PC-3 (cell line): ENCODE data around the gene HHAT. TPM values are rescaled to one million over a fixed set of nuclear protein-coding genes. Genes with fewer than 3 reads are reported as not detected.
"Not testable (repeated sequence)": the region's sequence is repeated elsewhere in the genome, so short reads cannot be mapped to it uniquely, and the experiment has no call there.

Source experiments
- ATAC-seq: fragments of 200-7000 bp; cut with Tn5 transposase; 2 replicates; pipeline ENCODE4 v1.9.1; 2020; ENCODE audit warnings: mild to moderate bottlenecking, moderate library complexity
- BruUV-seq: library from RNA; stranded (reverse); fragments of 400-500 nt; replicated peaks from 2 replicates; lab custom pipeline; 2021; lab: Mats Ljungman, UMichigan
- CTCF ChIA-PET: fragments of 300-600 bp; sonication (Branson Sonifier 250); formaldehyde crosslinking; loops from one replicate; lab custom pipeline; 2022; ENCODE audit warnings: antibody characterized with exemption; lab: Charles Lee
- POLR2A ChIA-PET: fragments of 300-600 bp; sonication (Branson Sonifier 250); formaldehyde crosslinking; loops from one replicate; lab custom pipeline; 2022; ENCODE audit warnings: antibody characterized with exemption; ENCODE audit not compliant: unreplicated experiment; lab: Charles Lee
- DNase-seq: peaks from one replicate; pipeline ENCODE4 v3.0.0-alpha.2; 2015
- H2AFZ ChIP-seq: fragments of 300-600 bp; sonication (generic); 2 replicates; pipeline ENCODE4 v1.6.0; 2016; ENCODE audit warnings: antibody characterized with exemption, low read length
- H3F3A ChIP-seq: fragments of 300-600 bp; sonication (generic); one replicate; pipeline ENCODE4 v1.6.0; 2017; ENCODE audit warnings: antibody characterized with exemption, low read length, control low read depth, mild to moderate bottlenecking; ENCODE audit not compliant: unreplicated experiment
- H3K27ac ChIP-seq: fragments of 300-600 bp; sonication (generic); 2 replicates; pipeline ENCODE4 v1.5.1; 2016; ENCODE audit warnings: mild to moderate bottlenecking, low read length
- H3K27me3 ChIP-seq: fragments of 300-600 bp; sonication (generic); 2 replicates; pipeline ENCODE4 v1.6.1; 2016; ENCODE audit warnings: low read length, mixed read lengths
- H3K36me3 ChIP-seq: fragments of 300-600 bp; sonication (generic); 2 replicates; pipeline ENCODE4 v1.6.1; 2016; ENCODE audit warnings: low read depth, mixed run types, low read length, mixed read lengths
- H3K4me1 ChIP-seq: fragments of 300-600 bp; sonication (generic); 2 replicates; pipeline ENCODE4 v1.5.1; 2016; ENCODE audit warnings: low read length; ENCODE audit not compliant: insufficient read depth
- H3K4me2 ChIP-seq: fragments of 300-600 bp; sonication (generic); 2 replicates; pipeline ENCODE4 v1.6.0; 2016; ENCODE audit warnings: low read length
- H3K4me3 ChIP-seq: fragments of 300-600 bp; sonication (generic); 2 replicates; pipeline ENCODE4 v1.5.1; 2016; ENCODE audit warnings: mild to moderate bottlenecking, low read length, mixed read lengths
- H3K79me2 ChIP-seq: fragments of 300-600 bp; sonication (generic); 2 replicates; pipeline ENCODE4 v1.6.1; 2017; ENCODE audit warnings: low read length, mixed read lengths
- H3K9ac ChIP-seq: fragments of 300-600 bp; sonication (generic); 2 replicates; pipeline ENCODE4 v1.6.0; 2016; ENCODE audit warnings: mild to moderate bottlenecking, low read length
- H3K9me2 ChIP-seq: fragments of 300-600 bp; sonication (generic); replicated peaks from 2 replicates; pipeline ENCODE4 v1.6.1; 2016; ENCODE audit warnings: mixed run types, low read length, mixed read lengths
- H3K9me3 ChIP-seq: fragments of 300-600 bp; sonication (generic); 2 replicates; pipeline ENCODE4 v1.6.1; 2016; ENCODE audit warnings: low read length, mixed read lengths
- H4K20me1 ChIP-seq: fragments of 300-600 bp; sonication (generic); 2 replicates; pipeline ENCODE4 v1.6.1; 2016; ENCODE audit warnings: low read length, mixed read lengths
- EZH2 ChIP-seq: fragments of 300-600 bp; sonication (generic); IDR thresholded peaks from one replicate; pipeline ENCODE4 v1.6.1; 2017; ENCODE audit warnings: antibody characterized with exemption, mild to moderate bottlenecking, low read length; ENCODE audit not compliant: unreplicated experiment
- EZH2phosphoT487 ChIP-seq: fragments of 300-600 bp; sonication (generic); IDR thresholded peaks from 2 replicates; pipeline ENCODE4 v1.6.1; 2018; ENCODE audit warnings: mild to moderate bottlenecking, antibody characterized with exemption, low read length, borderline replicate concordance
- intact Hi-C: fragments of 100-400 bp; cut with micrococcal nuclease; formaldehyde crosslinking; loops from 2 replicates; pipeline ENCODE4 v1.9.0; 2023
- total RNA-seq: library from RNA; depleted of rRNA; stranded (reverse); fragments of >200 nt; gene quantifications from 2 replicates; pipeline ENCODE4 v1.2.3, GENCODE V29; 2014
- TF ChIP-seq, protein P1 (sequence below): fragments of 300-600 bp; sonication (generic); conservative IDR thresholded peaks from 2 replicates; pipeline ENCODE4 v1.5.1; 2017; ENCODE audit warnings: antibody characterized with exemption, low read depth, mild to moderate bottlenecking, low read length

Gene HHAT
- total RNA-seq, 1 experiment from 2014 or later = 3.4 TPM

DNA sequence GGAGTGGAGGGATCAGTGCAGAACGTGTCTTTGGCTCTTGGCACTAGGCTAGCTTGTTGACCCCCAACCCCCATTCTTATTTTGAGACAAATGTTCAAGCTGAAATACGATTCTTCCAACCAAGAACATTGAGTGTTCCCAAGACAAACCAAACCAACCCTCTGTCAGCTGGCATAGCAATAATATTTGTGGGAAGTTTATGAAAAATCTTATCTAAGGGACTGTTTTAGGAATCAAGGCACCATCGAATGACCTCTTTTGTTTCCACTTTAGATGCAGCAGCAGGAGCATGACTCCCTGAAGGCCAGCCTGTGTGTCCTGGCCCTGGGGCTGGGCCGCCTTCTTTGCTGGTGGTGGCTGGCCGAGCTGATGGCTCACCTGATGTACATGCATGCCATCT is 89.2 kb downstream of the HHAT start:
- Histone ChIP-seq H4K20me1 (no peaks in the 10 kb centered on the region), H3K27ac (no peak overlapping the region), H3K4me2 (no peak overlapping the region), H3K4me3 (no peak overlapping the region), H2AFZ (no peak overlapping the region), H3K36me3 (no peaks in the 10 kb centered on the region), H3K9me3 (no peaks in the 10 kb centered on the region), H3K9me2 (no peaks in the 10 kb centered on the region), H3K79me2 (no peaks in the 10 kb centered on the region), H3F3A (no peaks in the 10 kb centered on the region), H3K9ac (no peak overlapping the region), H3K4me1 (no peaks in the 10 kb centered on the region), H3K27me3 (no peaks in the 10 kb centered on the region)
- DNase-seq (no peak), ATAC-seq (no peak)
- ChIA-PET CTCF (no interaction called here), POLR2A (no interaction called here)
- TF ChIP-seq, protein P1, sequence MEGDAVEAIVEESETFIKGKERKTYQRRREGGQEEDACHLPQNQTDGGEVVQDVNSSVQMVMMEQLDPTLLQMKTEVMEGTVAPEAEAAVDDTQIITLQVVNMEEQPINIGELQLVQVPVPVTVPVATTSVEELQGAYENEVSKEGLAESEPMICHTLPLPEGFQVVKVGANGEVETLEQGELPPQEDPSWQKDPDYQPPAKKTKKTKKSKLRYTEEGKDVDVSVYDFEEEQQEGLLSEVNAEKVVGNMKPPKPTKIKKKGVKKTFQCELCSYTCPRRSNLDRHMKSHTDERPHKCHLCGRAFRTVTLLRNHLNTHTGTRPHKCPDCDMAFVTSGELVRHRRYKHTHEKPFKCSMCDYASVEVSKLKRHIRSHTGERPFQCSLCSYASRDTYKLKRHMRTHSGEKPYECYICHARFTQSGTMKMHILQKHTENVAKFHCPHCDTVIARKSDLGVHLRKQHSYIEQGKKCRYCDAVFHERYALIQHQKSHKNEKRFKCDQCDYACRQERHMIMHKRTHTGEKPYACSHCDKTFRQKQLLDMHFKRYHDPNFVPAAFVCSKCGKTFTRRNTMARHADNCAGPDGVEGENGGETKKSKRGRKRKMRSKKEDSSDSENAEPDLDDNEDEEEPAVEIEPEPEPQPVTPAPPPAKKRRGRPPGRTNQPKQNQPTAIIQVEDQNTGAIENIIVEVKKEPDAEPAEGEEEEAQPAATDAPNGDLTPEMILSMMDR = no peak
- TF ChIP-seq EZH2 (no peak), EZH2phosphoT487 (no peak)
- intact Hi-C loops = no loop called here
- BruUV-seq = no TSS peak

DNA sequence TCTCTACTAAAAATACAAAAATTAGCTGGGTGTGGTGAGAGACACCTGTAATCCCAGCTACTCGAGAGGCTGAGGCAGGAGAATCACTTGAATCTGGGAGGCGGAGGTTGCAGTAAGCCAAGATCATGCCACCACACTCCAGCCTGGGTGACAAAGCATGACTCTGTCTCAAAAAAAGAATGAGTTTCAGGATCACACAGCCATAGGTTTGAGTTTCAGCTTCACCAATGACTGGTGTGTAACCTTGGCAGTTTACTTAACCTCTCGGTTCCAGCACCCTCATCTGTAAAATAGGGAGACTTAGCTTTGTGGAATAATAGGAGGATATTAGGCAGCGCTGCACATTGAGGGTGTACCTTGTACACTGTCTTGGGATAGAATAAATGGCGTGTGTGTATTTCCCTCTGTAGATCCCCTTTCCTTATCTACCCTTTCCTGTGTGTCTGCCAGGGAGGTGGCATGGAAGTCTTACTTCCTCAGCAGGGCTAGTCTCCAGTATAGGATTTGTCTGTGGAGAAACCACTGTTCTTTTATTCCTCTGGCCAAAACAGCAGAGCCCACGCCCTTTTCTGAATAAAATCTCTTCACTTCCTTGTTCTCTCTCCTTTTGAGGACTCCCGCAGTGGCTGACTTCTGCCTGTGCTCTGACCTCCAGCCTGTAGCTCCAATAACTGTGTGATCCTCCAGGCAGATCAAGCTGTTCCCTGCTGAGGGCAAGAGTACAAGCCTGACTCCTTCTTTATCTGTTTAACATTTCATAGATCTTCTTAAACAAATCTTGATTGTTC is 90.4 kb downstream of the HHAT start:
- Histone ChIP-seq H3K27ac (no peak overlapping the region), H3K36me3 (no peaks in the 10 kb centered on the region), H2AFZ (no peak overlapping the region), H3K4me2 (no peak overlapping the region), H3F3A (no peaks in the 10 kb centered on the region), H3K4me3 (no peak overlapping the region), H3K9me3 (no peaks in the 10 kb centered on the region), H3K79me2 (no peaks in the 10 kb centered on the region), H3K4me1 (no peaks in the 10 kb centered on the region), H3K9ac (no peak overlapping the region), H3K27me3 (no peaks in the 10 kb centered on the region), H3K9me2 (no peaks in the 10 kb centered on the region), H4K20me1 (no peaks in the 10 kb centered on the region)
- TF ChIP-seq, protein P1 = no peak
- TF ChIP-seq EZH2 (no peak), EZH2phosphoT487 (no peak)
- ChIA-PET CTCF (interaction anchor here (0.6 kb wide), 1 partner anchor 56 kb away, joined by 3 read pairs; no protein-coding TSS in a partner anchor), POLR2A (no interaction called here)
- ATAC-seq = 0 out of 2 replicates have a peak, but pooled peaks have one; percentile 18
- no TSS peak for BruUV-seq
- no peak for DNase-seq
- intact Hi-C loops = no loop called here

DNA sequence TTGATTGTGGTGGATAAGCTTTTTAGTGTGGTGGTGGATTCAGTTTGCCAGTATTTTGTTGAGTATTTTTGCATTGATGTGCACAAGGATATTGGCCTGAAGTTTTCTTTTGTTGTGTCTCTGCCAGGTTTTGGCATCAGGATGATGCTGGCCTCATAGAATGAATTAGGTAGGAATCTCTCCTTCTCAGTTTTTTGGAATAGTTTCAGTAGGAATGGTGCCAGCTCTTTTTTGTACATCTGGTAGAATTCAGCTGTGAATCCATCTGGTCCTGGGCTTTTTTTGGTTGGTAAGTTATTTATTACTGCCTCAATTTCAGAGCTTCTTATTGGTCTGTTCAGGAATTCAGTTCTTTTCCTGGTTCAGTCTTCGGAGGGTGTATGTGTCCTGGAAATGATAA is 98.0 kb downstream of the HHAT start:
- intact Hi-C loops, POLR2A ChIA-PET: not testable (repeated sequence)

More for the DNA sequence above, 98.0 kb downstream of the HHAT start:
- H3K79me2 ChIP-seq, ATAC-seq, H3K9ac ChIP-seq, H3F3A ChIP-seq, H3K4me3 ChIP-seq, H3K27ac ChIP-seq, BruUV-seq, DNase-seq, H3K36me3 ChIP-seq, H3K9me3 ChIP-seq, H3K4me2 ChIP-seq, H4K20me1 ChIP-seq, H3K27me3 ChIP-seq, H3K9me2 ChIP-seq, CTCF ChIA-PET, H2AFZ ChIP-seq, H3K4me1 ChIP-seq: not testable (repeated sequence)
